ENCODE measurements around the gene TSC1.

TSC1 gene

DNA sequence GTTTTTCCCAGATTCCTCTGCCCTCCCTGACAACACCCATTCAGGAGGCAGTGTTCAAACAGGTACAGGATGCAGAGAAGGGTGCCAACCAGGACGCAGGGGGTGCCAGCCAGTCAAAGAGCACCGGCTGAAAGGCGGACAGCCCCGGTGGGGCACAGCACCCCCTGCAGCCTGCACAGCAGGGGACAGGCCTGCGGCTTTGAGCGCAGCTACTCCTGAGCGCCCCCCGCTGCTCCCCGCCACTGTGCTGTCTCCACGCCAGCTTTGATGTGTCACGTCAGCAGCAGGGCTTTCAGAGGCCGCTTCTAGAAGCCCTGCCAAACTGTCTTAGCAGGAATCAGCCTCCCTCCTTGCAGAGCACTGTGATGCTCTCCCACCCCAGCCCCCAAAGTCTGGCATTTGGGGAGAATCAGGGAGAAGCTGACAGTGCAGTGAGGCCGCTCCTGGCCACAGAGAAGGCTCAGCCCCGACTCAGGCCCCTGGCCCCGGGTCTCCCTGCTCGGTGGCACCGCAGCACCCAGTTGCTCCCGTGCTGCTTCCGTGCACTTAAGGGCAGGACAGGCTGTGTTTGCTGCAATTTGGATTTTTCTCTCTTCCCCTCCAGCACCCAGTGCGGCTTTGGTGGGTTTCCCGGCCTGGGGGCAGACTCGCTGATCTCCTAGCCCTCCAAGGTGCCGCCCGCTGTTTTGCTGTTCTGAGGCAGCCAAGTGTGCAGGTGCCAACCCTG is 86.6 kb downstream of the TSC1 start:
- DNase-seq, result peak; percentile 23 to 64

DNA sequence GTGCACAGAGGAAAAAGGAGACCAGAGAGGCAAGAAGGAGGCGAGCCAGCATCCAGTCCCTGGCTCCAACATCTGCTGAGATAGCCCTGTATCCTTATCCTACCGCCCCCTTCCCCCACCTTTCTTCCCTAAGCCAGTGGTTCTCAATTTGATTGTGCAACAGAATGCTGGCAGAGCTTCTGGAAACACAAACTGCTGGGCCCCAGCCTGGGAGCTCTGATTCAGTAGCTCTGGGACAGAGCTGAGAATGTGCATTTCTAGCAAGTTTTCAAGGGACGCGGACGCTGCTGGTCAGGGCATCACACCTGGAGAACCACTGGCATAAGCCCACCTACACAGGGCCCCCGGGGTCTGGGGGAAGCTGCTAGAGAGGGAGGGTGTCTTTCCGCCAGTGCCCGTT is 87.4 kb downstream of the TSC1 start:
- DNase-seq, result no peak

DNA sequence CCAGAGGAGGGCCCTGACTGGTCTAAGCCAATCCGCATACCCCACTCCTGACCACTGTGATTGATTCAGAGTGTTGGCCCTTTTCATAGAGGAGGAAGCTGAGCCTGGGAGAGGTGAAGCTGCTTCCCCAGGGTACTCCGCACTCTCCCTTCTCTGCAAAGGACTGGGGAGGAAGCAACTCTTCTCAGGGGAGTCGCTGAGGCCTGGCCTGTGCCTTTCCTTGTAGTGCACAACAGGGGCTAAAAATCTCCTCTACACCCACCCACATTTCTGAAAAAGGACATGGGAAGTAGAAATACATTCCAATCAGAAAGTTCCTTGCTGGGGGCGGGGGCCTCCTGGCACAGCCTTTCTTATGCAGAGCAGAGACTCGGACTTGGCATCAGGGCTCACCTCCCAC is 88.5 kb downstream of the TSC1 start:
- DNase-seq, result no peak

DNA sequence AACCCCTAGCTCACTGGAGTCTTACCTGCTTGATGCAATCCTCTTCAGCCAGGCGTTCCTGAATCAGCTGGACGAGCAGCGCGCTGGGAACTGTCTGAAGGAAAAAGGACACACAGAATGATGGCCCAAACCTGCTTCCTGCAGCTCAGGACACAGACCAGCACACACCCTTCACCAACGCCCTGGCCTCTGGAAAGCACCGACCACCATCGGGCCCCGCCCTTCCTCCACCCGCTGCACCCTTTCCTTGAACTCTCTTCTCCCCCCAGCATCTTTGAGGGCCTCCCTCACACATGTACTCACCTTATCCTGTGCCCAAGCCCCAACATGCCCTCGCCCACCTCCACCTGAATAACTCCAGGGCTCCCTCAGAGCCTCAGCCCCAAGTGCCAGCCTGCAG is 89.6 kb downstream of the TSC1 start:
- DNase-seq, result no peak

DNA sequence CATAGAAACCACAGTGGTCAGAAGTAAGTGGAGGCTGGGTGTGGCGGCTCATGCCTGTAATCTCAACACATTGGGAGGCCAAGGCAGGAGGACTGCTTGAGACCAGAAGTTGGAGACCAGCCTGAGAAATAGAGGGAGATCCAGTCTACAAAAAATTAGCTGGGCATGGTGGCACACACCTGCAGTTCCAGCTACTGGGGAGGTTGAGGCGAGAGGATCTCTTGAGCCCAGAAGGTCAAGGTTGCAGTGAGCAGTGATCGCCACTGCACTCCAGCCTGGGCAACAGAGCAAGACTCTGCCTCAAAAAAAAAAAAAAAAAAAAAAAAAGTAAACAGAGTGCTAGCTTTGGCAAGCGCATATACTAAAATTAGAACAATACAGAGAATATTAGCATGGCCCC is 90.9 kb downstream of the TSC1 start:
- no peak for DNase-seq

DNA sequence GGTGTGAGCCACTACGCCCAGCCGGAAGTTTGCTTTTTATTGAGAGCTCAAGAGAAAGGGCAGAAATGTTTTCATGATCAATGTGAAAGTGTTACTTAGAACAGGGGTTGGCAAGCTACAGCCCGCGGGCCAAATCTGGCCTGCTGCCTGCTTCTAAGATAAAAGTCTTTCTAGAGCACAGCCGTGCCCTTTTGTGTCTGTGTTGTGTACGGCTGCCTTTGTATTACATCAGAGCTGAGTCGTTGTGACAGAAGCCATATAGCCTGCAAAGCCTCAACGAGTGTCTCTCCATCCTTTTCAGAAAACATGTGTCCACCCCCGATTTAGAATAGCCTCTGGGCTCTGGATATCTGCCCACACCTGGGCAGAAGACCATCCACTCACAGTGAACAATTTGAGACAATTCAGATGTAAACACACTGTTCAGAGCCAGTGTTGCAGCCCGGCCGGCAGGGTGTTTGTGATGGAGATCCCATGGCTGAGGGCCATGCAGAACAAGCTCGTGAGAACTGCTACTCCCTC is 95.2 kb downstream of the TSC1 start:
- DNase-seq, result peak in 1 of 2 experiments; percentile 19

DNA sequence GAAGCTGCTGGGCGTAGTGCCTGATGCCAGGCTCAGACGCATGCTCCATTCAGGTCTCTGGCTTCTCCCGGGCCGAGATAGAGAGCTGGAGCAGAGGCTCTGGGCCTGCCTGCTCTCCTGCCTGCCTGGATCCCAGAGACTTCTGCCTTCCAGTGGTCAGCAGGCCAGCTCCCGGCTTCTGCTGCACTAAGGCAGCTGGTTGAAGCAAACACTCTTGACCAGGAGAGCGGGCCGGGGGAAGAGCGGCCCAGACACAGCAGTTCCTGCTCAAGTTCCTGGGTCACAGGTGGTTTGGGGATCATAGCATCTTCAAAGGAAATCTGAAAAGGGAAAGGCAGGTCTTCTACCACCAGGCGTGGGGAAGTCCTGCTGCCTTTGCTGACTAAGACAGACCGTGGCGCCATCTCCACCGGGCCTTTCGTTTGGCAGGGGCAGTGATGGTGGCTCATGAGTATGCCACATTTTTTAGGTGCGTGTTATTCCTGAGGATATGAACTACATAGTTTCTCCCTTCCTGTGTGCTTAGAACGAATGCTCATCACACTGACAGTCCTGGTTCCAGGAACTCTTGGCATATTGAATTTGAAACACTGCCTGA is 97.4 kb downstream of the TSC1 start:
- DNase-seq, result no peak

DNA sequence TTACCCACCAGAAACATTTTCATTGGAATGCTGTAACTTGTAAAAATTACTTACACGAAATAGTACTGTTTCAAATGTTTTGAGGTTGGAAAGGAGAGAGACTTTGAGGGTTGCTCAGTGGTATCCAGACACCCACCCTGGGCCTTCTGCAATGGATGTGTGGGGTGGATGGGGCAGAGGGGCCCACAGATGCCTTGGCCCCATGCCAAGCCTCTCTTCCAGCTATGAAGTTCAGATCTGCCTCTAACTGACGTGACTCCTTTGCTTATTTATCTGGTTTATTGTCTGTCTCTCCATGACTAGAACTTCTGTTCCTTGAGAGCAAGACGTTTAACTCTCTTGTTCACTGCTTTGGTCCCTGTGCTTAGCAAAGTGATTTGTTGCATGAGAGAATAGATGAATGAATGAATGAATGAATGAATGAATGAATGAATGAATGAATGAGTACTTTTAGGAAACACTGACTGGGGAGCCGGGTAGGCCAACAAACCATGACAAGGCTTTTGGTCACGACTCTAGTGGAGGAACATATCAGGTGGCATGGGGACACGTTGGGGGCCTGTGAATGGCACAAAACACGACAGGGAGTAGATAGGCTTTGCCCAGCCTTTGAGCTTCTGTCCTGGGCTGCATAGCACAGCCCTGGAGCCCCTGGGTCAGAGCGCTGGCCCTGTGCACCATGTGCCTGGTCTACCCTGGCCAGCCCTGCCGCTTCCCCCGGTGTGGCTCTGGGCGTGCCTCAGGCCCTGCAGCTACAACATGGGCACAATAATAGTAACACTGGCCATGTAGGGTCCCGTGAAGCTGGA is 98.1 kb downstream of the TSC1 start:
- no peak for DNase-seq

DNA sequence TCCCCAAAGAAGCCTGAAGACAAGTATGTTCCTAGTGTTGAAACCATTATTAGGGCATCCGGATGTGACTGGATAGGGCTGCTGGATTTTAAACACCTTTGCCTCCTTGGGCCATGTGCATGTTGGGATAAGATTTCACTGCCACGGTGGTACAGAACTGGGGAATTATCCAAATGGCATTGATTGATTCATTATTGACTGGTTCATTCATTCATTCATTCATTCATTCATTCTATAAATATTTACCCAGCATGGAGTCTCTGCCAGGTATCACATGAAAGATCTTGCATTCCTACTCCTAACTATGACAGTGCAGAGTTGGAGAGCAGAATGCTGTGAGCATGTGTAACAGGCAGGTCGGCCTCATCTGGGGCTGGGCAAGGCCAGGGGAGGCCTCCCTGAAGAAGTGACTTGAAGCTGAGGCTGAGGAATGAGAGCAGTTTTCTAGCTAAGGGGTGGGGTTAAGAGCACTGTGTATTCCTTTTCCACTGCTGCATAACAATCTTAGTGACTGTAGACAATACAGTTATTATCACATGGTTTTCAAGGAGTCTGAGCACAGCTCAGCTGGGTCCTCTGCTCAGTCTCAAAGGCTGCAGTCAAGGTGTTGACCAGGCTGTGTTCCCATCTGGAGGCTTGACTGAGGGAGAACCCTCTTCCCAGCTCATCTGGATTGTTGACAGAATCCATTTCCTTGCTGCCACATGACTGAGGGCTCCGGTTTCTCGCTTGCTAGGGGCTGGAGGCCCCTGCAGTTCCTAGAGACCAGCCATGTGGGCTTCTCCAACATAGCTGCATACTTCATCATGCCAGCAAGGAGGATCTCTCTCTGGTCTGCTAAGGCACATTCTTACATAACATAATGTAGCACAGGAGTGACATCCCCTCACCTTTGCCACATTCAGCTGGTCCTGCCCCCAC is 102.0 kb downstream of the TSC1 start:
- no peak for DNase-seq
